Measurements from ENCODE around the gene ZNF219.

DNA sequence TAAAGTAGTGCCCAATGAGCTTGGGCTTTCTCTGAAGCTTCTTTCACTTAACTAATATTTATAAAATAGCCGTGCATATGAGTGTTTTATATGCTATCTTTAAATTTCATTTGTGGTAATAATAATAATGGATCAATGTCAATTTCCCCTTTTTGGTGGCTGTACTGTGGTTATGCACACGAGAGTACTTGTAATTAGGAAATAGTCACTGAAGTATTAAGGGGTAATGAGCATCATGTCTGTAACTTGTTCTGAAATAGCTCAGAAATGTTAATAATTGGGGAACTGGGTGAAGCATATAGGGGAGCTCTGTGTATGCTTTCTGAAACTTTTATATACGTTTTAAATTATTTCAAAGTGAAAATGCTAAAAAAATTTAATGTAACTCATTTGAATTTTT is 47.9 kb downstream of the ZNF219 start:
- TF ChIP-seq, protein P1, sequence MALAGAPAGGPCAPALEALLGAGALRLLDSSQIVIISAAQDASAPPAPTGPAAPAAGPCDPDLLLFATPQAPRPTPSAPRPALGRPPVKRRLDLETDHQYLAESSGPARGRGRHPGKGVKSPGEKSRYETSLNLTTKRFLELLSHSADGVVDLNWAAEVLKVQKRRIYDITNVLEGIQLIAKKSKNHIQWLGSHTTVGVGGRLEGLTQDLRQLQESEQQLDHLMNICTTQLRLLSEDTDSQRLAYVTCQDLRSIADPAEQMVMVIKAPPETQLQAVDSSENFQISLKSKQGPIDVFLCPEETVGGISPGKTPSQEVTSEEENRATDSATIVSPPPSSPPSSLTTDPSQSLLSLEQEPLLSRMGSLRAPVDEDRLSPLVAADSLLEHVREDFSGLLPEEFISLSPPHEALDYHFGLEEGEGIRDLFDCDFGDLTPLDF (CRISPR knock-in tag; IDR thresholded peaks at IDR 0.05), result no peak
- TF ChIP-seq CTCF (IDR thresholded peaks at IDR 0.05) (no peak), SP1 (CRISPR knock-in tag; conservative IDR thresholded peaks at IDR 0.05) (no peak), SOX15 (CRISPR knock-in tag; IDR thresholded peaks at IDR 0.05) (no peak), JUN (CRISPR knock-in tag; IDR thresholded peaks at IDR 0.05) (no peak), CREB1 (CRISPR knock-in tag; IDR thresholded peaks at IDR 0.05) (no peak), NFE2L1 (CRISPR knock-in tag; IDR thresholded peaks at IDR 0.05) (no peak)
- TF ChIP-seq, protein P2, sequence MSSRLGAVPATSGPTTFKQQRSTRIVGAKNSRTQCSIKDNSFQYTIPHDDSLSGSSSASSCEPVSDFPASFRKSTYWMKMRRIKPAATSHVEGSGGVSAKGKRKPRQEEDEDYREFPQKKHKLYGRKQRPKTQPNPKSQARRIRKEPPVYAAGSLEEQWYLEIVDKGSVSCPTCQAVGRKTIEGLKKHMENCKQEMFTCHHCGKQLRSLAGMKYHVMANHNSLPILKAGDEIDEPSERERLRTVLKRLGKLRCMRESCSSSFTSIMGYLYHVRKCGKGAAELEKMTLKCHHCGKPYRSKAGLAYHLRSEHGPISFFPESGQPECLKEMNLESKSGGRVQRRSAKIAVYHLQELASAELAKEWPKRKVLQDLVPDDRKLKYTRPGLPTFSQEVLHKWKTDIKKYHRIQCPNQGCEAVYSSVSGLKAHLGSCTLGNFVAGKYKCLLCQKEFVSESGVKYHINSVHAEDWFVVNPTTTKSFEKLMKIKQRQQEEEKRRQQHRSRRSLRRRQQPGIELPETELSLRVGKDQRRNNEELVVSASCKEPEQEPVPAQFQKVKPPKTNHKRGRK (CRISPR knock-in tag; IDR thresholded peaks at IDR 0.05; ENCODE audit: borderline replicate concordance), result no peak

All from WTC11 (cell line).